GM18517 (cell line): ENCODE measurements around the gene NAT16.
"Not testable (repeated sequence)": the region's sequence is repeated elsewhere in the genome, so short reads cannot be mapped to it uniquely, and the experiment has no call there.

Source experiments
- ATAC-seq: cut with Tn5 transposase; IDR thresholded peaks from one replicate; pipeline ENCODE4 v1.9.1; 2021; ENCODE audit warnings: mild to moderate bottlenecking, moderate library complexity; ENCODE audit not compliant: unreplicated experiment

NAT16 gene

GRCh38 chr7:101129603-101130117, 50.4 kb downstream of the NAT16 start:
- no peak for ATAC-seq

- no peak for ATAC-seq
These were observed 51.9 kb downstream of the NAT16 start for GRCh38 chr7:101128040-101128834.

DNA sequence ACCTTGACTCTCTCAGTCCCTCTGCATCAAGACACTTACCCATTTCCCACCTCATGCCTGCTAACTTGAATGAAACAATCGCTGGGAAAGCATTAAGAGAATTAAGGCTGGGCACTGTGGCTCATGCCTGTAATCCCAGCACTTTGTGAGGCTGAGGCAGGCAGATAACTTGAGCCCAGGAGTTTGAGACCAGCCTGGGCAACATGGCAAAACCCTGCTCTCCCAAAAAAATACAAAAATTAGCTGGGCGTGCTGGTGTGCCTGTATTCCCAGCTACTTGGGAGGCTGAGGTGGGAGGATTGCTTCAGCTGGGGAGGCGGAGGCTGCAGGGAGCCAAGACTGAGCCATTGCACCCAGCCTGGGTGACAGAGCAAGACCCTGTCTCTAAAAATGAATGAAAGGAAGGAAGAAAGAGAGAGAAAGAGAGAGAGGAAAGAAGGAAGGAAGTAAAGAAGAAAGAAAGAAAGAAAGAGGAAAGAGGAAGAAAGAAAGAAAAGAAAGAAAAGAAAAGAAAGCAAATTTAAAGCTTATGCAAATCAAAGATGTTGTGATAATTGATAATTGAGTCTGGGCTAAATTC, 52.5 kb downstream of the NAT16 start:
- no peak for ATAC-seq

DNA sequence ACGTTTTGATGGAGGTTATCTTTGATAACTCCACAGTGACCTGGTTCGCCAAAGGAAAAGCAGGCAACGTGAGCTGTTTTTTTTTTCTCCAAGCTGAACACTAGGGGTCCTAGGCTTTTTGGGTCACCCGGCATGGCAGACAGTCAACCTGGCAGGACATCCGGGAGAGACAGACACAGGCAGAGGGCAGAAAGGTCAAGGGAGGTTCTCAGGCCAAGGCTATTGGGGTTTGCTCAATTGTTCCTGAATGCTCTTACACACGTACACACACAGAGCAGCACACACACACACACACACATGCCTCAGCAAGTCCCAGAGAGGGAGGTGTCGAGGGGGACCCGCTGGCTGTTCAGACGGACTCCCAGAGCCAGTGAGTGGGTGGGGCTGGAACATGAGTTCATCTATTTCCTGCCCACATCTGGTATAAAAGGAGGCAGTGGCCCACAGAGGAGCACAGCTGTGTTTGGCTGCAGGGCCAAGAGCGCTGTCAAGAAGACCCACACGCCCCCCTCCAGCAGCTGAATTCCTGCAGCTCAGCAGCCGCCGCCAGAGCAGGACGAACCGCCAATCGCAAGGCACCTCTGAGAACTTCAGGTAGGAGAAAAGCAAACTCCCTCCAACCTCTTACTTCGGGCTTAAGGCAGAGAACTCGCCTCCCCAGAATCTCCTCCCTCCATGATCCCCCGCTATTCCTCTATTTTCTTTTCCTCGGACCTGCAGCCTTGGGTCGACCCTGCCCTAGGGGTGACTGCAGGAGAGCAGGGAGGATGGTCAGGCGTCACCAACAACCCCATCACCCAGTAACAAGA, 53.2 kb downstream of the NAT16 start, which contains the start of gene SERPINE1:
Gene SERPINE1, plus strand, starts transcription at position 454 of the 809 bp plus-strand sequence. CDS start 1,290 bp downstream, outside the sequence.
- peak; percentile 49 for ATAC-seq

DNA sequence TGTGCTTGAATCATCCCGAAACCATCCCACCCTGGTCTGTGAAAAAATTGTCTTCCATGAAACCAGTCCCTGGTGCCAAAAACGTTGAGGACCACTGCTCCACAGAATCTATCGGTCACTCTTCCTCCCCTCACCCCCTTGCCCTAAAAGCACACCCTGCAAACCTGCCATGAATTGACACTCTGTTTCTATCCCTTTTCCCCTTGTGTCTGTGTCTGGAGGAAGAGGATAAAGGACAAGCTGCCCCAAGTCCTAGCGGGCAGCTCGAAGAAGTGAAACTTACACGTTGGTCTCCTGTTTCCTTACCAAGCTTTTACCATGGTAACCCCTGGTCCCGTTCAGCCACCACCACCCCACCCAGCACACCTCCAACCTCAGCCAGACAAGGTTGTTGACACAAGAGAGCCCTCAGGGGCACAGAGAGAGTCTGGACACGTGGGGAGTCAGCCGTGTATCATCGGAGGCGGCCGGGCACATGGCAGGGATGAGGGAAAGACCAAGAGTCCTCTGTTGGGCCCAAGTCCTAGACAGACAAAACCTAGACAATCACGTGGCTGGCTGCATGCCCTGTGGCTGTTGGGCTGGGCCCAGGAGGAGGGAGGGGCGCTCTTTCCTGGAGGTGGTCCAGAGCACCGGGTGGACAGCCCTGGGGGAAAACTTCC, 54.0 kb downstream of the NAT16 start:
- ATAC-seq: peak; percentile 45

DNA sequence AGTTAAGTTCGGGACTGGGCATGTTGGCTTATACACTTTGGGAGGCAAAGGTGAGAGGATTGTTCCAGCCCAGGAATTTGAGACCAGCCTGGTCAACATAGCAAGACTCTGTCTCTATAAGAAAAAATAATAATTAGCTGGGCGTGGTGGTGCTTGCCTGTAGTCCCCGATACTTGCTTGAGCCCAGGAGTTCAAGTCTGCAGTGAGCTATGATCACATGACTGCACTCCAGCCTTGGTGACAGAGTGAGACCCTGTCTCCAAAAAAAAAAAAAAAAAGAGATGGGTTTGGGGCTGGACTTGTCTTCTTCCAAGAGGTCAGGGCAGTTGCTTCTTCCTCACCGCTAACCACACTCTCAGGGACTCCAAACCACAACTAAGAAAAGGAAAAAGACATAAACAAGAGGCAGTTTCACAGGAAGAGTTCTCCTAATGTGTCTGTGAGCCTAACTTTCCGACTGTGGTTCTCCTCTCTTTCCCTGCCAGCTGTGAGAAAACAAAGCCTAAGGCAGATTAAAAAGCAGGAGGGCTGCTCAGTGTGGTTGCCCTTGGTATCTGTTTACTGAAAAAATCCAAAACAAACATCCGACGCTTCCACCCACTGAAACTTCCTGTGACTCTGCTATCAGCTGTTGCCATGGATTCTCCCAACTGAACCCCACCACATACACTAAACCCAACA, 55.6 kb downstream of the NAT16 start:
- ATAC-seq: no peak

DNA sequence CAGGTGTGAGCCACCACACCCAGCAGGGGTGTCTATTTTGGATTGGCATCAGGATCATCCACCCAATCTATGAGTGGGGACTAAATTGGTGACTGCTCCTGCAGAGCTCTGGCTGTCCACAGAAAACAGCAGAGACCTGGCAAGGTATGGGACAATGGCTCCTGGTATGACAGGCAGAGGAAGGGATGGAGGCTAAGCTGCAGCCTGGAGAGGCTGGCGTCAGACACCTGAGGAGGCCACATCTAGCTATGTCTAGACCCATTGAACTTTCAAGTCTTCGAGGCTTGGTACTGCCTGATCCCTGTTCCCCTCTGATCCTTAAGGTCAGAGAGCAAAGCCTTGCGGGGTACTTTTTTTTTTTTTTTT, 56.4 kb downstream of the NAT16 start:
- no peak for ATAC-seq

- ATAC-seq: no peak
These were observed 57.0 kb downstream of the NAT16 start for GRCh38 chr7:101122933-101123702.

- no peak for ATAC-seq
These were observed 57.8 kb downstream of the NAT16 start for GRCh38 chr7:101121991-101122932.

DNA sequence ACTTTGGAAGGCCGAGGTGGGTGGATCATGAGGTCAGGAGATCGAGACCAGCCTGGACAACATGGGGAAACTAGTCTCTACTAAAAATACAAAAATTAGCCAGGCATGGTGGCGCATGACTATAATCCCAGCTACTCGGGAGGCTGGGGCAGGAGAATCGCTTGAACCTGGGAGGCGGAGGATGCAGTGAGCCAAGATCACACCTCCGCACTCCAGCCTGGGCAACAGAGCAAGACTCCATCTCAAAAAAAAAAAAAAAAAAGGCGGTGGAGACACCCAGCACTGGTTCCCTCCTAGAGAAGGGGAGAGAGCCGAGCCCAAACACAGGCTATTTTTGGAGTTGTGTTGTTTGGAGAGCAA, 58.5 kb downstream of the NAT16 start:
- not testable (repeated sequence) for ATAC-seq
